ENCODE data around the gene MTLN. TPM values are rescaled to one million over a fixed set of nuclear protein-coding genes. Genes with fewer than 3 reads are reported as not detected.
A peak's percentile ranks its signal among the peaks of the same experiment; 100 is the strongest.

Gene MTLN
- total and polyA plus RNA-seq, 2 of the 13 experiments (the other 11 are each of a cell fraction or from before 2014, with no cell fraction given) = 37.1 to 50.4 TPM

DNA sequence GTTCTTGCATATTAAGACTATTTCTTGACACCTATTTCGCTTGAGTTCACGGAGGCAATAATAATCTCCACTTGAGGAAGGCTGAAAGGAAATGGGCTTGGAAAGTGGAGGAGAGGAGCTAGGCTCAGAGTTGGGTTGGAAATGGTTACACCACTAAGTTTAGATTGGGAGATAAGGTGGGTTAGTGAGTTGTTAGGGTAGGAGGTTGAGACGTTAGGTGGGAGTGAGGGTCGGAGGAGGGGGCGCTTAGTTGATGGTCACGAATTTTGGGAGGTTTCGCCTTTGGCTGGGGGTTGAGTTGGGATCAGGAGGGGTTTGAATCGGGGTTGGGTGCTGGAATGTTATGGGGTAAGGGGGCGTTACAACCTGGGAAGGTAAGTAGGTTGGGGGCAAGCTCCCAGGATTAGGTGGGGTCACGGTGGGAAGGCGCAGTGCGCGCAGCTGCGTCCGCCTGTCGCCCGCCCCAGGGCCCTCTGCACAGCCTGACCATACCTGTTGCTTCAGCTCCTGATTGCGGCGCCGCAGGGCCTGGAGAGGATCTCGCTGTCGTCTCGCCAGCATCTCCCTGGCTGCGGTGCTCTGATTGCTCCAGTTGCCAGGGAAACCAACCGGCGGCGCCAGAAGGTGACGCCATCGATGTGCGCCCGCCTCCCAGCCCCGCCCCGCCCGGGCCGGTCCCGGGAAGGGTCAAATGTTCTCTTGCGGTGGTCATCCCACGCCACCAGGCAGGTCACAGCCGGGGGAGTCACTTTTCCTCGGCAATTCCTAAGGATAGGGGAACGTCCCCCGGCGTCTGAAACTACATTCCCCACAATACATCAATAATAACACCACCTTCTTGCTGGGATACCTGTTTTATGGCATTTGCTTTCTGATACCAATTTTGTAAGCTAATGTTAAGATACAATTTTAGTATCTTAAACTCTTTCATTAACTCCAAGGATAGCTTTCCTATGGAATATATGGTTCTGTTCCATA, 7.7 kb downstream of the MTLN start, which contains the start of gene NPHP1 (continued):
- TF ChIP-seq ZNF207 (IDR thresholded peaks at IDR 0.05; ENCODE audit: borderline replicate concordance) = no peak
- TF ChIP-seq MXD4 (CRISPR knock-in tag; IDR thresholded peaks at IDR 0.05) = peak; percentile 80; the same call in 1 of the 2 replicates
- TF ChIP-seq SP5 (CRISPR knock-in tag; IDR thresholded peaks at IDR 0.05; ENCODE audit: borderline replicate concordance, low read depth) = peak; percentile 87
- TF ChIP-seq DNMT1 (CRISPR knock-in tag; IDR thresholded peaks at IDR 0.05) = 0 out of 2 replicates have a peak, but pooled peaks have one; percentile 68
- peak; percentile 79 for TF ChIP-seq ZNF331 (CRISPR knock-in tag; IDR thresholded peaks at IDR 0.05)
- peak; percentile 63; the same call in 1 of the 2 replicates for TF ChIP-seq ZNF891 (CRISPR knock-in tag; IDR thresholded peaks at IDR 0.05)
- peak; percentile 57; the same call in 1 of the 2 replicates for TF ChIP-seq TAF1 (CRISPR knock-in tag; IDR thresholded peaks at IDR 0.05)
- no peak for TF ChIP-seq ARNT2 (CRISPR knock-in tag; IDR thresholded peaks at IDR 0.05; ENCODE audit: low read depth)
- peak; percentile 41 for TF ChIP-seq IKZF4 (CRISPR knock-in tag; IDR thresholded peaks at IDR 0.05; ENCODE audit: borderline replicate concordance, low read depth, not compliant biosample characterization)
- no peak for TF ChIP-seq ZNF792 (CRISPR knock-in tag; IDR thresholded peaks at IDR 0.05)
- 0 out of 2 replicates have a peak, but pooled peaks have one; percentile 57 for TF ChIP-seq KLF6 (CRISPR knock-in tag; IDR thresholded peaks at IDR 0.05)
- no peak for TF ChIP-seq MED8 (CRISPR knock-in tag; IDR thresholded peaks at IDR 0.05; ENCODE audit: insufficient replicate concordance)
- TF ChIP-seq, protein P1, sequence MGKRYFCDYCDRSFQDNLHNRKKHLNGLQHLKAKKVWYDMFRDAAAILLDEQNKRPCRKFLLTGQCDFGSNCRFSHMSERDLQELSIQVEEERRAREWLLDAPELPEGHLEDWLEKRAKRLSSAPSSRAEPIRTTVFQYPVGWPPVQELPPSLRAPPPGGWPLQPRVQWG (CRISPR knock-in tag; IDR thresholded peaks at IDR 0.05; ENCODE audit: borderline replicate concordance, low read depth) = no peak
- TF ChIP-seq SIN3A (IDR thresholded peaks at IDR 0.05; ENCODE audit: borderline replicate concordance, low read depth, low read length) = peak; percentile 93; the same call in 1 of the 2 replicates
- TF ChIP-seq MXI1 (IDR thresholded peaks at IDR 0.05; ENCODE audit: borderline replicate concordance, low read depth, low read length) = peak; percentile 97
- TF ChIP-seq ZNF550 (CRISPR knock-in tag; IDR thresholded peaks at IDR 0.05; ENCODE audit: borderline replicate concordance) = peak; percentile 80; the same call in 1 of the 2 replicates
- peak; percentile 65 for TF ChIP-seq SRSF1 (optimal IDR thresholded peaks at IDR 0.05; ENCODE audit: low read depth, low read length)
- TF ChIP-seq TCF12 (IDR thresholded peaks at IDR 0.05) = no peak
- TF ChIP-seq TCF12 (CRISPR knock-in tag; IDR thresholded peaks at IDR 0.05) = no peak
- peak; percentile 61 for TF ChIP-seq ZNF143 (CRISPR knock-in tag; IDR thresholded peaks at IDR 0.05)
- no peak; the same call in 1 of the 2 replicates for TF ChIP-seq ZNF44 (CRISPR knock-in tag; IDR thresholded peaks at IDR 0.05)
- TF ChIP-seq ZKSCAN1 (IDR thresholded peaks at IDR 0.05; ENCODE audit: low read length) = no peak
- no peak for TF ChIP-seq PRDM10 (CRISPR knock-in tag; IDR thresholded peaks at IDR 0.05; ENCODE audit: low read depth)
- TF ChIP-seq SAP130 (CRISPR knock-in tag; IDR thresholded peaks at IDR 0.05; ENCODE audit: low read depth) = peak; percentile 97
- TF ChIP-seq BORCS8-MEF2B (CRISPR knock-in tag; IDR thresholded peaks at IDR 0.05) = peak; percentile 90
- TF ChIP-seq ZSCAN21 (CRISPR knock-in tag; IDR thresholded peaks at IDR 0.05; ENCODE audit: borderline replicate concordance) = peak; percentile 33; the same call in 1 of the 2 replicates
- TF ChIP-seq ZKSCAN8 (CRISPR knock-in tag; IDR thresholded peaks at IDR 0.05; ENCODE audit: borderline replicate concordance) = peak; percentile 83; the same call in 1 of the 2 replicates

All from HepG2 (cell line).